ENCODE data around the gene C9orf153.

DNA sequence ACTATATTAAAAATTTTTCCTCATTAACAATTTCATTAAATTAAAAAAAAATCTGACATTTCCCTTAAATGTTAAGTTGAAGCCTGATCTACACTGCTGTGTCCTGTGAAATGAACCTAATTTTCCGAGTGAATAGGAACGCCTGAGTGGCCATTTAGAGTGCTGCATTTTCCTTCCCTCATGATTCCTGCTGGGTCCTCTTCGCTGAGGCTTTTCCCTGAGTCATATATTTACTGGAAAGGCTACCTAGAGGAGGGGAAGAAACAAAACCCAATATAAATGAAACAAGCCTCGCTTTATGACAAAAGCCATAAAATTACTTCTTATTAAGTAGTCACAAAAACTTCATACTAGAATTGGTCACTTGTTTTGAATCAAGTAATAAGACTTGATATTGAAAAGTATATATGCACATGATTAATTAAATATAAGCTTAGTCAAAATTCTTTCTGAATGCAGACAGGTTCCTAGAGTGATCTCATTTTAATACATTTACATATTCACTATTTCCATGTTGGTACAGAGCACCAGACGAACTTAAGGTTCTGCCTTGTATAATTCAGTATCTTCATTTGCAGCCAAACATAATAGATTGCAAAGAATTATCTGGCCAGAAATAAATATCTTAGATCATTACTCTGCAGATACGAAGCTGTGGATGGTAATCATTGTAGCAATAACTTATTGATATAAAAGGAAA is 29.2 kb upstream of the C9orf153 start:
- TF ChIP-seq, protein P1, sequence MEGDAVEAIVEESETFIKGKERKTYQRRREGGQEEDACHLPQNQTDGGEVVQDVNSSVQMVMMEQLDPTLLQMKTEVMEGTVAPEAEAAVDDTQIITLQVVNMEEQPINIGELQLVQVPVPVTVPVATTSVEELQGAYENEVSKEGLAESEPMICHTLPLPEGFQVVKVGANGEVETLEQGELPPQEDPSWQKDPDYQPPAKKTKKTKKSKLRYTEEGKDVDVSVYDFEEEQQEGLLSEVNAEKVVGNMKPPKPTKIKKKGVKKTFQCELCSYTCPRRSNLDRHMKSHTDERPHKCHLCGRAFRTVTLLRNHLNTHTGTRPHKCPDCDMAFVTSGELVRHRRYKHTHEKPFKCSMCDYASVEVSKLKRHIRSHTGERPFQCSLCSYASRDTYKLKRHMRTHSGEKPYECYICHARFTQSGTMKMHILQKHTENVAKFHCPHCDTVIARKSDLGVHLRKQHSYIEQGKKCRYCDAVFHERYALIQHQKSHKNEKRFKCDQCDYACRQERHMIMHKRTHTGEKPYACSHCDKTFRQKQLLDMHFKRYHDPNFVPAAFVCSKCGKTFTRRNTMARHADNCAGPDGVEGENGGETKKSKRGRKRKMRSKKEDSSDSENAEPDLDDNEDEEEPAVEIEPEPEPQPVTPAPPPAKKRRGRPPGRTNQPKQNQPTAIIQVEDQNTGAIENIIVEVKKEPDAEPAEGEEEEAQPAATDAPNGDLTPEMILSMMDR (IDR thresholded peaks at IDR 0.05 in 4 of 5, conservative IDR thresholded peaks at IDR 0.05 in 1 of 5) = no peak
- no peak for TF ChIP-seq POLR2A (IDR thresholded peaks at IDR 0.05)

Measured in gastrocnemius medialis (tissue), 4 donors.